Mesothelial cell of epicardium (in vitro differentiated cells): ENCODE data around the gene SGCG. TPM values are rescaled to one million over a fixed set of nuclear protein-coding genes. Genes with fewer than 3 reads are reported as not detected.

ENCODE experiments used
- DNase-seq, 2 experiments: peaks; one replicate each; pipeline ENCODE4 v3.0.0; 2021; ENCODE audit warnings: low spot score in 2 of 2; ENCODE audit not compliant: unreplicated experiment in 2 of 2
- H3K27ac Mint-ChIP-seq: 2 replicates; pipeline ENCODE4 v1.8.0; 2021; ENCODE audit warnings: mixed read lengths
- H3K27me3 Mint-ChIP-seq: 2 replicates; pipeline ENCODE4 v1.8.0; 2021; ENCODE audit warnings: low read depth, mixed read lengths
- H3K36me3 Mint-ChIP-seq: 2 replicates; pipeline ENCODE4 v1.8.0; 2021; ENCODE audit warnings: mixed read lengths
- H3K4me1 Mint-ChIP-seq: 2 replicates; pipeline ENCODE4 v1.8.0; 2021; ENCODE audit warnings: mixed read lengths
- H3K4me3 Mint-ChIP-seq: 2 replicates; pipeline ENCODE4 v1.8.0; 2021; ENCODE audit warnings: mild to moderate bottlenecking, moderate library complexity, mixed read lengths
- H3K9me3 Mint-ChIP-seq: 2 replicates; pipeline ENCODE4 v1.8.0; 2021; ENCODE audit warnings: mixed read lengths
- total RNA-seq: library from RNA; stranded (reverse); gene quantifications from 3 replicates; pipeline ENCODE4 v1.2.1, GENCODE V29; 2021
- TF ChIP-seq, protein P1 (sequence below): fragments of 200-600 bp; sonication (generic); IDR thresholded peaks from one replicate; pipeline ENCODE4 v1.5.0; 2021; ENCODE audit warnings: antibody characterized with exemption; ENCODE audit not compliant: unreplicated experiment

The SGCG gene
- total RNA-seq, 1 donor from 2014 or later = 12.9 TPM

DNA sequence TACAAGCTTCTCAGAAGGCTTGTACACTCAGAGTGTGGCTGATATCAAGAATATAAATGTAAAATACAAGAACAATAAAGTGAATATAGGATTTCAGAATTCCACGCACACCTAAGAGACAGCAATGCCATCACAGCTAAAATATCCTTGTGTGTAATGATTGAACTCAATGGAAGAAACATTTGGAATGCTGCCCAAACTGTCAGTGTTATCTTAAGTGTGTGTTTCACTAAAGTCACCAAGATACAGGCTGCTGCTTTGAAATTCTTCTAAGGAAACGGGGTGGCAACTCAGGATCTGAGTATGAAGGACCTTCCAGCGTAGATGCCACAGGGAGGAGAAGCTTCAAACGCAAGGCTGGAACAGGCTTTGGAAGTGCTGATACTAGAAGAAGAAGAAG lies 86.8 kb downstream of the SGCG start:
- H3K4me1 Mint-ChIP-seq = peaks cover 23% of the 10 kb centered on the region
- TF ChIP-seq, protein P1, sequence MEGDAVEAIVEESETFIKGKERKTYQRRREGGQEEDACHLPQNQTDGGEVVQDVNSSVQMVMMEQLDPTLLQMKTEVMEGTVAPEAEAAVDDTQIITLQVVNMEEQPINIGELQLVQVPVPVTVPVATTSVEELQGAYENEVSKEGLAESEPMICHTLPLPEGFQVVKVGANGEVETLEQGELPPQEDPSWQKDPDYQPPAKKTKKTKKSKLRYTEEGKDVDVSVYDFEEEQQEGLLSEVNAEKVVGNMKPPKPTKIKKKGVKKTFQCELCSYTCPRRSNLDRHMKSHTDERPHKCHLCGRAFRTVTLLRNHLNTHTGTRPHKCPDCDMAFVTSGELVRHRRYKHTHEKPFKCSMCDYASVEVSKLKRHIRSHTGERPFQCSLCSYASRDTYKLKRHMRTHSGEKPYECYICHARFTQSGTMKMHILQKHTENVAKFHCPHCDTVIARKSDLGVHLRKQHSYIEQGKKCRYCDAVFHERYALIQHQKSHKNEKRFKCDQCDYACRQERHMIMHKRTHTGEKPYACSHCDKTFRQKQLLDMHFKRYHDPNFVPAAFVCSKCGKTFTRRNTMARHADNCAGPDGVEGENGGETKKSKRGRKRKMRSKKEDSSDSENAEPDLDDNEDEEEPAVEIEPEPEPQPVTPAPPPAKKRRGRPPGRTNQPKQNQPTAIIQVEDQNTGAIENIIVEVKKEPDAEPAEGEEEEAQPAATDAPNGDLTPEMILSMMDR = no peak
- H3K36me3 Mint-ChIP-seq = peaks cover 22% of the 10 kb centered on the region
- no peaks in the 10 kb centered on the region for H3K27me3 Mint-ChIP-seq
- H3K9me3 Mint-ChIP-seq = peaks cover 25% of the 10 kb centered on the region
- H3K4me3 Mint-ChIP-seq = no peak overlapping the region
- DNase-seq = no peak
- peak overlapping the region; percentile 90 for H3K27ac Mint-ChIP-seq

DNA sequence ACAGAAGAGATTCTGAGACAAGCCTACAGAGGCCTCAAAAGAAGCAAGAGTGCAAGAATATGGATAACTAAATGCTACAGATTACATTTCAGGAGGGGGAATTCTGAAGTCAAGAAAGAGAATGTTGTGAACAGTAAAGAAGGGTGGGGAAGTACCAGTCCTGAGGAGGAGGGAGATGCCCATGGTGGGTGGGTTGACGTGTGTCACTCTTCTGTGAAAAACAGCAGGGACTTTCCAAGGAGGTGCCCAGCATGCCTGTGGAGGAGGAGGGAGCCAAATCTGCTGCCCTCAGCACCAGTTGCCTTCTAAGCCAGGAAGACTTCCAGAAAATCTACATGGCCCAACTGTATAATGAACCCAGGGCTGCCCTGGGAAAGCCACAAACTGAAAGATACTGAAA lies 87.7 kb downstream of the SGCG start:
- H3K27ac Mint-ChIP-seq = no peak overlapping the region
- no peak for DNase-seq
- TF ChIP-seq, protein P1 = no peak
- H3K4me1 Mint-ChIP-seq = peaks cover 27% of the 10 kb centered on the region
- no peak overlapping the region for H3K4me3 Mint-ChIP-seq
- H3K27me3 Mint-ChIP-seq = no peaks in the 10 kb centered on the region
- peaks cover 16% of the 10 kb centered on the region for H3K9me3 Mint-ChIP-seq
- H3K36me3 Mint-ChIP-seq = peaks cover 15% of the 10 kb centered on the region

DNA sequence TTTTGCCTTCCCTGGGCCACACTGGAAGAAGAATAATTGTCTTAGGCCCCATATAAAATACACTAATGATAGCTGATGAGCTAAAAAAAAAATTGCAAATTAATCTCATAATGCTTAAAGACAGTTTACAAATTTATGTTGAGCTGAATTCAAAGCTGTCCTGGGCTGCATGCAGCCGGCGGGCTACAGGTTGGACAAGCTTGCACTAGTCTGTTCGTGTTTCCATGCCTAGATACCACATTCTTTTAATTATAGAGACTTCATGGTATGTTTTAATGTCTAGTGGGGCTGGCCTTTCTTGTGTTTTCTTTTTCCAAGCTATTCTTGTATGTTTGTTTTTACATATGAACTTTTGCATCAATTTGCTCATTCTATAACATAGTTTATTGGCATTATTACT lies 90.6 kb downstream of the SGCG start:
- peaks cover 27% of the 10 kb centered on the region for H3K4me1 Mint-ChIP-seq
- no peak overlapping the region for H3K4me3 Mint-ChIP-seq
- TF ChIP-seq, protein P1 = no peak
- H3K9me3 Mint-ChIP-seq = no peaks in the 10 kb centered on the region
- peaks cover 7% of the 10 kb centered on the region for H3K36me3 Mint-ChIP-seq
- H3K27me3 Mint-ChIP-seq = no peaks in the 10 kb centered on the region
- DNase-seq = no peak
- no peak overlapping the region for H3K27ac Mint-ChIP-seq

DNA sequence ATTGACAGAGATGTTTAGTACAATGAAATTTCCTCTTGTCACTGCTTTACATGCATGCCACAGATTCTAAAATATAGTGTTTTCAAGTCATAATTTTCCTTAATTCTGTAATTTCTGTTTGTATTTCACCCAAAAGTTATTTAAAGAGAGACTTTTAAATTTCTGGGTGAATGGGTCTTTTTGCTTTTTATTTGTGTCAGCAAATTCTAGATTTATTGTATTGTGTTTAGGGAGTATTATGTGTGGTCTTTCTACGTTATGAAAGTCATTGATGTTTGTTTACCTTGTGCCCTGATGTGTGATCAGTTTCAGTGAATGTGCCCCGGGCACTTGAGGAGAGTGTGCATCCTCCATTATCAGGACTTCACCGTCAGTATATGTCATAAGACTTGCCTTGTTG lies 92.7 kb downstream of the SGCG start:
- Mint-ChIP-seq H3K27ac (no peak overlapping the region), H3K36me3 (peaks cover 8% of the 10 kb centered on the region), H3K4me1 (peaks cover 8% of the 10 kb centered on the region), H3K4me3 (no peak overlapping the region), H3K27me3 (no peaks in the 10 kb centered on the region), H3K9me3 (no peaks in the 10 kb centered on the region)
- DNase-seq = no peak
- TF ChIP-seq, protein P1 = no peak

DNA sequence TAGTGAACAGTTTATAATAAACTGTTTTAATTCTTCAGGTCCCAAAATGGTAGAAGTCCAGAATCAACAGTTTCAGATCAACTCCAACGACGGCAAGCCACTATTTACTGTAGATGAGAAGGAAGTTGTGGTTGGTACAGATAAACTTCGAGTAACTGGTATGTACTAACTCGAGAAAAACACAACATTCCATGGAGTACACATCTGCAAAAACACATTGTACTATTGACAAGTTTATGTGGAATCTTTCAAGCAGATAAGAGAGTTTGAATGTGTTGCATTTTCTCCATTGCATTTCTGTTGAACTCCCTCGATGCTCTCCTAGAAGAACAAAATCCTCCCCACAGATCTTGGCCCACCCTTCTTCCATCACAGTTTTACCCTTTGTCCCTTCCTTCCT lies 98.5 kb downstream of the SGCG start:
- H3K9me3 Mint-ChIP-seq = peaks cover 25% of the 10 kb centered on the region
- no peak overlapping the region for H3K4me3 Mint-ChIP-seq
- no peaks in the 10 kb centered on the region for H3K4me1 Mint-ChIP-seq
- TF ChIP-seq, protein P1 = no peak
- H3K27me3 Mint-ChIP-seq = no peaks in the 10 kb centered on the region
- no peak for DNase-seq
- no peak overlapping the region for H3K27ac Mint-ChIP-seq
- peaks cover 47% of the 10 kb centered on the region for H3K36me3 Mint-ChIP-seq

DNA sequence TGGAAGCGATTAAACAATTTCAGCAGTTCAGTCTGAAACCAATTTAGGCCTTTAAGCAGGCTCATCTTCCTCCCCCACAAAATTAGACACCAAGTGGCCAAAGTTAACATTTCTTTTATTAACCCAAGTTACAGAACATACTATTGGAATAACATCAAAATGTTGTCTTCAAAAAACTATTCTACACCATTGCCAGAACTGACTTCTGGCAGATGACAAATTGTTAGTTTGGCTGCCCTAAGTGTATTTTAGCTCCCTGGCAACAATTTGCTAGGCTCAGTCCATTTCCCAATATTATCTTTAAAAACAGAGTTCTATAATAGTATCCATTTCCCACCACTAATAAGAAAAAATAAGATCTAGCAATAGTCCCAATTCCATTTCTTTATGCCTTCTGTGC lies 107.8 kb downstream of the SGCG start:
- TF ChIP-seq, protein P1 = no peak
- H3K4me3 Mint-ChIP-seq = no peak overlapping the region
- H3K4me1 Mint-ChIP-seq = peaks cover 24% of the 10 kb centered on the region
- peaks cover 8% of the 10 kb centered on the region for H3K9me3 Mint-ChIP-seq
- no peak for DNase-seq
- H3K27me3 Mint-ChIP-seq = no peaks in the 10 kb centered on the region
- H3K27ac Mint-ChIP-seq = no peak overlapping the region
- H3K36me3 Mint-ChIP-seq = peaks cover 19% of the 10 kb centered on the region
